Measurements from ENCODE around the gene HELB.
A peak's percentile ranks its signal among the peaks of the same experiment; 100 is the strongest.

The HELB gene

GRCh38 chr12:66319266-66319954 is 17.1 kb downstream of the HELB start:
- no peak for ATAC-seq
- TF ChIP-seq ISL1 (CRISPR knock-in tag; IDR thresholded peaks at IDR 0.05) = peak; percentile 68
- no peak for TF ChIP-seq GLIS3 (CRISPR knock-in tag; IDR thresholded peaks at IDR 0.05)

GRCh38 chr12:66320996-66321395 is 18.7 kb downstream of the HELB start:
- no peak for ATAC-seq
- TF ChIP-seq ARNTL (CRISPR knock-in tag; IDR thresholded peaks at IDR 0.05; ENCODE audit: borderline replicate concordance, low read depth) (no peak), ZNF8 (CRISPR knock-in tag; IDR thresholded peaks at IDR 0.05) (no peak), ZNF70 (CRISPR knock-in tag; IDR thresholded peaks at IDR 0.05) (no peak), CSDC2 (CRISPR knock-in tag; IDR thresholded peaks at IDR 0.05) (no peak), RARB (CRISPR knock-in tag; IDR thresholded peaks at IDR 0.05) (no peak), ZC3H10 (CRISPR knock-in tag; IDR thresholded peaks at IDR 0.05) (no peak), ISL1 (CRISPR knock-in tag; IDR thresholded peaks at IDR 0.05) (no peak), BACH2 (CRISPR knock-in tag; IDR thresholded peaks at IDR 0.05; ENCODE audit: borderline replicate concordance) (no peak), ZFP3 (CRISPR knock-in tag; IDR thresholded peaks at IDR 0.05) (no peak), TOX (CRISPR knock-in tag; IDR thresholded peaks at IDR 0.05; ENCODE audit: borderline replicate concordance) (no peak), PPARA (CRISPR knock-in tag; IDR thresholded peaks at IDR 0.05; ENCODE audit: borderline replicate concordance) (no peak), SNAI2 (CRISPR knock-in tag; IDR thresholded peaks at IDR 0.05) (no peak), TCF4 (CRISPR knock-in tag; IDR thresholded peaks at IDR 0.05; ENCODE audit: borderline replicate concordance) (no peak)
- TF ChIP-seq, protein P1, sequence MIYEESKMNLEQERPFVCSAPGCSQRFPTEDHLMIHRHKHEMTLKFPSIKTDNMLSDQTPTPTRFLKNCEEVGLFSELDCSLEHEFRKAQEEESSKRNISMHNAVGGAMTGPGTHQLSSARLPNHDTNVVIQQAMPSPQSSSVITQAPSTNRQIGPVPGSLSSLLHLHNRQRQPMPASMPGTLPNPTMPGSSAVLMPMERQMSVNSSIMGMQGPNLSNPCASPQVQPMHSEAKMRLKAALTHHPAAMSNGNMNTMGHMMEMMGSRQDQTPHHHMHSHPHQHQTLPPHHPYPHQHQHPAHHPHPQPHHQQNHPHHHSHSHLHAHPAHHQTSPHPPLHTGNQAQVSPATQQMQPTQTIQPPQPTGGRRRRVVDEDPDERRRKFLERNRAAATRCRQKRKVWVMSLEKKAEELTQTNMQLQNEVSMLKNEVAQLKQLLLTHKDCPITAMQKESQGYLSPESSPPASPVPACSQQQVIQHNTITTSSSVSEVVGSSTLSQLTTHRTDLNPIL (CRISPR knock-in tag; IDR thresholded peaks at IDR 0.05; ENCODE audit: low read depth) = no peak
- TF ChIP-seq, protein P2, sequence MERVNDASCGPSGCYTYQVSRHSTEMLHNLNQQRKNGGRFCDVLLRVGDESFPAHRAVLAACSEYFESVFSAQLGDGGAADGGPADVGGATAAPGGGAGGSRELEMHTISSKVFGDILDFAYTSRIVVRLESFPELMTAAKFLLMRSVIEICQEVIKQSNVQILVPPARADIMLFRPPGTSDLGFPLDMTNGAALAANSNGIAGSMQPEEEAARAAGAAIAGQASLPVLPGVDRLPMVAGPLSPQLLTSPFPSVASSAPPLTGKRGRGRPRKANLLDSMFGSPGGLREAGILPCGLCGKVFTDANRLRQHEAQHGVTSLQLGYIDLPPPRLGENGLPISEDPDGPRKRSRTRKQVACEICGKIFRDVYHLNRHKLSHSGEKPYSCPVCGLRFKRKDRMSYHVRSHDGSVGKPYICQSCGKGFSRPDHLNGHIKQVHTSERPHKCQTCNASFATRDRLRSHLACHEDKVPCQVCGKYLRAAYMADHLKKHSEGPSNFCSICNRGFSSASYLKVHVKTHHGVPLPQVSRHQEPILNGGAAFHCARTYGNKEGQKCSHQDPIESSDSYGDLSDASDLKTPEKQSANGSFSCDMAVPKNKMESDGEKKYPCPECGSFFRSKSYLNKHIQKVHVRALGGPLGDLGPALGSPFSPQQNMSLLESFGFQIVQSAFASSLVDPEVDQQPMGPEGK (CRISPR knock-in tag; IDR thresholded peaks at IDR 0.05; ENCODE audit: borderline replicate concordance) = no peak
- TF ChIP-seq, protein P3, sequence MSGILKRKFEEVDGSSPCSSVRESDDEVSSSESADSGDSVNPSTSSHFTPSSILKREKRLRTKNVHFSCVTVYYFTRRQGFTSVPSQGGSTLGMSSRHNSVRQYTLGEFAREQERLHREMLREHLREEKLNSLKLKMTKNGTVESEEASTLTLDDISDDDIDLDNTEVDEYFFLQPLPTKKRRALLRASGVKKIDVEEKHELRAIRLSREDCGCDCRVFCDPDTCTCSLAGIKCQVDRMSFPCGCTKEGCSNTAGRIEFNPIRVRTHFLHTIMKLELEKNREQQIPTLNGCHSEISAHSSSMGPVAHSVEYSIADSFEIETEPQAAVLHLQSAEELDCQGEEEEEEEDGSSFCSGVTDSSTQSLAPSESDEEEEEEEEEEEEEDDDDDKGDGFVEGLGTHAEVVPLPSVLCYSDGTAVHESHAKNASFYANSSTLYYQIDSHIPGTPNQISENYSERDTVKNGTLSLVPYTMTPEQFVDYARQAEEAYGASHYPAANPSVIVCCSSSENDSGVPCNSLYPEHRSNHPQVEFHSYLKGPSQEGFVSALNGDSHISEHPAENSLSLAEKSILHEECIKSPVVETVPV (CRISPR knock-in tag; IDR thresholded peaks at IDR 0.05) = no peak

DNA sequence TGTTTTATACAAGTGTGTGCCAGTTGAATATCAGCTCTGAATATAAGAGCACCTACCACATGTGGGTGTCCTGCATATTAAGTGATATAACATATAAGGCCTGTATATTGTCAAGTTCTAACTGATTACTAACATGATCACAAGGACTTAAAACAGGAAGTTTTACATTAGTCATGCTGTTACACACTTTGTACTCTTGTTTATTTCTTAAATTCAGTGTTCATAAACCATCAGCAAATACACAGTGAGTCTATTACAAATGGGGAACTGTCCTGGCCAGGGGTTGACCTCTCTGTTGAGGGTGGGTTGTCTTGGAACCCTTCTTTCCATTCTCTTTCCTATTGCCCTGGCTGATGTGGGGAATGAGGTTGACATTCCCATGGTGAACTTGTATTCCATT is 19.1 kb downstream of the HELB start:
- TF ChIP-seq ISL1 (CRISPR knock-in tag; IDR thresholded peaks at IDR 0.05) (no peak), RARB (CRISPR knock-in tag; IDR thresholded peaks at IDR 0.05) (no peak)
- ATAC-seq = no peak

- ATAC-seq = no peak
- no peak for TF ChIP-seq ZFP30 (CRISPR knock-in tag; IDR thresholded peaks at IDR 0.05)
- TF ChIP-seq, protein P3 (CRISPR knock-in tag; IDR thresholded peaks at IDR 0.05) = no peak
- TF ChIP-seq PPARA (CRISPR knock-in tag; IDR thresholded peaks at IDR 0.05; ENCODE audit: borderline replicate concordance) = no peak
- TF ChIP-seq ZC3H10 (CRISPR knock-in tag; IDR thresholded peaks at IDR 0.05) = no peak
- TF ChIP-seq ISL1 (CRISPR knock-in tag; IDR thresholded peaks at IDR 0.05) = no peak
Measured at GRCh38 chr12:66323017-66323416, 20.7 kb downstream of the HELB start.

- no peak for ATAC-seq
- TF ChIP-seq, protein P4, sequence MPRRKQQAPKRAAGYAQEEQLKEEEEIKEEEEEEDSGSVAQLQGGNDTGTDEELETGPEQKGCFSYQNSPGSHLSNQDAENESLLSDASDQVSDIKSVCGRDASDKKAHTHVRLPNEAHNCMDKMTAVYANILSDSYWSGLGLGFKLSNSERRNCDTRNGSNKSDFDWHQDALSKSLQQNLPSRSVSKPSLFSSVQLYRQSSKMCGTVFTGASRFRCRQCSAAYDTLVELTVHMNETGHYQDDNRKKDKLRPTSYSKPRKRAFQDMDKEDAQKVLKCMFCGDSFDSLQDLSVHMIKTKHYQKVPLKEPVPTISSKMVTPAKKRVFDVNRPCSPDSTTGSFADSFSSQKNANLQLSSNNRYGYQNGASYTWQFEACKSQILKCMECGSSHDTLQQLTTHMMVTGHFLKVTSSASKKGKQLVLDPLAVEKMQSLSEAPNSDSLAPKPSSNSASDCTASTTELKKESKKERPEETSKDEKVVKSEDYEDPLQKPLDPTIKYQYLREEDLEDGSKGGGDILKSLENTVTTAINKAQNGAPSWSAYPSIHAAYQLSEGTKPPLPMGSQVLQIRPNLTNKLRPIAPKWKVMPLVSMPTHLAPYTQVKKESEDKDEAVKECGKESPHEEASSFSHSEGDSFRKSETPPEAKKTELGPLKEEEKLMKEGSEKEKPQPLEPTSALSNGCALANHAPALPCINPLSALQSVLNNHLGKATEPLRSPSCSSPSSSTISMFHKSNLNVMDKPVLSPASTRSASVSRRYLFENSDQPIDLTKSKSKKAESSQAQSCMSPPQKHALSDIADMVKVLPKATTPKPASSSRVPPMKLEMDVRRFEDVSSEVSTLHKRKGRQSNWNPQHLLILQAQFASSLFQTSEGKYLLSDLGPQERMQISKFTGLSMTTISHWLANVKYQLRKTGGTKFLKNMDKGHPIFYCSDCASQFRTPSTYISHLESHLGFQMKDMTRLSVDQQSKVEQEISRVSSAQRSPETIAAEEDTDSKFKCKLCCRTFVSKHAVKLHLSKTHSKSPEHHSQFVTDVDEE (CRISPR knock-in tag; IDR thresholded peaks at IDR 0.05) = no peak
- TF ChIP-seq BACH2 (CRISPR knock-in tag; IDR thresholded peaks at IDR 0.05; ENCODE audit: borderline replicate concordance) = no peak
- TF ChIP-seq TOX (CRISPR knock-in tag; IDR thresholded peaks at IDR 0.05; ENCODE audit: borderline replicate concordance) = no peak
- no peak for TF ChIP-seq ISL1 (CRISPR knock-in tag; IDR thresholded peaks at IDR 0.05)
- TF ChIP-seq ZNF8 (CRISPR knock-in tag; IDR thresholded peaks at IDR 0.05) = no peak
- TF ChIP-seq SNAI2 (CRISPR knock-in tag; IDR thresholded peaks at IDR 0.05) = no peak
- TF ChIP-seq RARB (CRISPR knock-in tag; IDR thresholded peaks at IDR 0.05) = no peak
- no peak for TF ChIP-seq ZNF565 (CRISPR knock-in tag; conservative IDR thresholded peaks at IDR 0.05; ENCODE audit: low read depth)
- TF ChIP-seq ZFP3 (CRISPR knock-in tag; IDR thresholded peaks at IDR 0.05) = no peak
- TF ChIP-seq, protein P1 (CRISPR knock-in tag; IDR thresholded peaks at IDR 0.05; ENCODE audit: low read depth) = no peak
- TF ChIP-seq, protein P3 (CRISPR knock-in tag; IDR thresholded peaks at IDR 0.05) = no peak
- TF ChIP-seq ZC3H10 (CRISPR knock-in tag; IDR thresholded peaks at IDR 0.05) = no peak
Measured at GRCh38 chr12:66329941-66330340, 27.6 kb downstream of the HELB start.

Measured in SK-N-SH treated with all-trans-retinoic acid at 6 μM for 48 hours (cell line).